H1 (cell line): ENCODE data around the gene TBK1. TPM values are rescaled to one million over a fixed set of nuclear protein-coding genes. Genes with fewer than 3 reads are reported as not detected.
A peak's percentile ranks its signal among the peaks of the same experiment; 100 is the strongest.

Source experiments
- CTCF ChIA-PET: fragments of 300-600 bp; sonication (Branson Sonifier 250); formaldehyde crosslinking; loops from one replicate; lab custom pipeline; 2021; ENCODE audit not compliant: partially characterized antibody; lab: Charles Lee
- POLR2A ChIA-PET: fragments of 300-600 bp; sonication (Branson Sonifier 250); formaldehyde crosslinking; loops from one replicate; lab custom pipeline; 2021; ENCODE audit warnings: inconsistent platforms; ENCODE audit not compliant: partially characterized antibody; lab: Charles Lee
- DNase-seq, 2 experiments: peaks; one replicate each; pipeline versions ENCODE4 v3.0.0 to v3.0.0-alpha.2; 2010 to 2022; ENCODE audit warnings: low spot score in 2 of 2, low read depth in 1 of 2, mixed read lengths in 1 of 2
- FAIRE-seq: peaks from 2 replicates; lab custom pipeline; 2011; peaks lifted over from hg19 to GRCh38; lab: Jason Lieb, UNC
- H2AFZ ChIP-seq: 2 replicates; pipeline ENCODE4 v1.8.1; 2012; ENCODE audit warnings: low read length, inconsistent platforms
- H2AK5ac ChIP-seq: 2 replicates; pipeline ENCODE4 v1.6.1; 2013; ENCODE audit warnings: low read depth, low read length
- H2BK120ac ChIP-seq: replicated peaks from 2 replicates; pipeline ENCODE3; 2013; ENCODE audit warnings: low read depth, low read length, inconsistent platforms
- H2BK12ac ChIP-seq: 2 replicates; pipeline ENCODE4 v1.6.1; 2013; ENCODE audit warnings: low read depth, low read length
- H2BK15ac ChIP-seq: 2 replicates; pipeline ENCODE4 v1.6.1; 2013; ENCODE audit warnings: low read length
- H2BK20ac ChIP-seq: 2 replicates; pipeline ENCODE4 v1.6.1; 2013; ENCODE audit warnings: low read length
- H2BK5ac ChIP-seq: 2 replicates; pipeline ENCODE4 v1.6.1; 2013; ENCODE audit warnings: low read depth, low read length
- H3K14ac ChIP-seq: 2 replicates; pipeline ENCODE4 v1.6.1; 2013; ENCODE audit warnings: inconsistent platforms; ENCODE audit not compliant: insufficient read length
- H3K18ac ChIP-seq: 2 replicates; pipeline ENCODE4 v1.6.1; 2013; ENCODE audit warnings: low read length; ENCODE audit errors: extremely low read depth
- H3K23ac ChIP-seq: 2 replicates; pipeline ENCODE4 v1.6.1; 2013; ENCODE audit warnings: inconsistent platforms; ENCODE audit not compliant: insufficient read length
- H3K23me2 ChIP-seq: 2 replicates; pipeline ENCODE4 v1.6.1; 2013; ENCODE audit warnings: low read depth, low read length
- H3K27ac ChIP-seq: 2 replicates; pipeline ENCODE4 v1.6.1; 2011; ENCODE audit warnings: low read depth, low read length, inconsistent platforms
- H3K27me3 ChIP-seq, 4 experiments: replicated peaks in 1 of 4; 1 replicate in 1 of 4; 2 replicates in 3 of 4; pipeline versions ENCODE4 v1.6.1 to v1.8.1; 2011 to 2013; ENCODE audit warnings: low read length in 3 of 4, mild to moderate bottlenecking in 3 of 4, inconsistent platforms in 2 of 4, mixed read lengths in 2 of 4, moderate library complexity in 1 of 4; ENCODE audit not compliant: control insufficient read depth in 3 of 4, insufficient read depth in 3 of 4; ENCODE audit errors: extremely low read depth in 1 of 4
- H3K36me3 ChIP-seq, 4 experiments: 2 replicates each; pipeline versions ENCODE4 v1.6.1 to v1.8.1; 2011 to 2013; ENCODE audit warnings: mild to moderate bottlenecking in 4 of 4, low read length in 3 of 4, moderate library complexity in 2 of 4, control low read depth in 1 of 4, inconsistent platforms in 1 of 4; ENCODE audit not compliant: insufficient read depth in 4 of 4, control insufficient read depth in 2 of 4
- H3K4ac ChIP-seq: replicated peaks from 2 replicates; pipeline ENCODE3; 2013; ENCODE audit warnings: low read length, low read depth, mixed read lengths, inconsistent platforms; ENCODE audit not compliant: insufficient read length
- H3K4me1 ChIP-seq, 4 experiments: replicated peaks in 1 of 4; 1 replicate in 1 of 4; 2 replicates in 3 of 4; pipeline versions ENCODE4 v1.6.1 to v1.8.1; 2011 to 2013; ENCODE audit warnings: low read length in 3 of 4, inconsistent platforms in 2 of 4, mixed read lengths in 1 of 4; ENCODE audit not compliant: insufficient read depth in 4 of 4, control insufficient read depth in 3 of 4
- H3K4me2 ChIP-seq, 2 experiments: 2 replicates each; pipeline versions ENCODE4 v1.6.1 to v1.8.1; 2011 to 2013; ENCODE audit warnings: low read depth in 2 of 2, low read length in 2 of 2, control low read depth in 1 of 2, inconsistent platforms in 1 of 2, mild to moderate bottlenecking in 1 of 2; ENCODE audit not compliant: insufficient read depth in 1 of 2
- H3K4me3 ChIP-seq, 4 experiments: fragments of 200-600, 300-600 bp in 1 of 4; sonication (generic), shearing (Covaris generic), sonication (Bioruptor Twin) in 1 of 4; 2 replicates each; pipeline versions ENCODE4 v1.5.1 to v1.8.1; 2011 to 2016; ENCODE audit warnings: low read length in 4 of 4, low read depth in 3 of 4, control low read depth in 2 of 4, inconsistent platforms in 2 of 4, mild to moderate bottlenecking in 2 of 4, mixed read lengths in 1 of 4, moderate library complexity in 1 of 4; ENCODE audit not compliant: insufficient read depth in 2 of 4; ENCODE audit errors: extremely low read depth in 1 of 4
- H3K56ac ChIP-seq: replicated peaks from 2 replicates; pipeline ENCODE3; 2013; ENCODE audit warnings: low read depth, mild to moderate bottlenecking, mixed read lengths, low read length, inconsistent platforms; ENCODE audit not compliant: insufficient read length
- H3K79me1 ChIP-seq: 2 replicates; pipeline ENCODE4 v1.6.1; 2013; ENCODE audit warnings: low read depth, low read length, control low read depth
- H3K79me2 ChIP-seq, 2 experiments: 2 replicates each; pipeline versions ENCODE4 v1.6.1 to v1.8.1; 2012 to 2013; ENCODE audit warnings: low read length in 2 of 2, mild to moderate bottlenecking in 2 of 2, inconsistent platforms in 1 of 2; ENCODE audit not compliant: insufficient read depth in 2 of 2, control insufficient read depth in 1 of 2
- H3K9ac ChIP-seq, 4 experiments: replicated peaks in 1 of 4; 1 replicate in 1 of 4; 2 replicates in 3 of 4; pipeline versions ENCODE4 v1.6.1 to v1.8.1; 2011 to 2013; ENCODE audit warnings: low read depth in 3 of 4, low read length in 3 of 4, control low read depth in 2 of 4, mild to moderate bottlenecking in 2 of 4, moderate library complexity in 2 of 4, inconsistent platforms in 1 of 4; ENCODE audit errors: extremely low read depth in 1 of 4
- H3K9me3 ChIP-seq, 2 experiments: 2 replicates each; pipeline versions ENCODE4 v1.6.1 to v1.8.1; 2012 to 2013; ENCODE audit warnings: mild to moderate bottlenecking in 2 of 2, moderate library complexity in 2 of 2, control low read depth in 1 of 2, inconsistent platforms in 1 of 2, low read depth in 1 of 2, low read length in 1 of 2, mixed read lengths in 1 of 2; ENCODE audit not compliant: insufficient read depth in 2 of 2
- H4K20me1 ChIP-seq, 2 experiments: replicated peaks in 1 of 2; 2 replicates each; pipeline versions ENCODE3 to v1.8.1; 2011 to 2013; ENCODE audit warnings: inconsistent platforms in 2 of 2, low read length in 2 of 2, mild to moderate bottlenecking in 1 of 2; ENCODE audit not compliant: insufficient read depth in 2 of 2, control insufficient read depth in 1 of 2
- H4K5ac ChIP-seq: 2 replicates; pipeline ENCODE4 v1.6.1; 2013; ENCODE audit warnings: low read length, low read depth, mixed read lengths, inconsistent platforms; ENCODE audit not compliant: insufficient read length
- H4K8ac ChIP-seq: 2 replicates; pipeline ENCODE4 v1.8.0; 2013; ENCODE audit warnings: mild to moderate bottlenecking, moderate library complexity, low read length, inconsistent platforms; ENCODE audit not compliant: insufficient read depth; ENCODE audit errors: extremely low read depth
- H4K91ac ChIP-seq: replicated peaks from 2 replicates; pipeline ENCODE3; 2013; ENCODE audit warnings: low read length, mixed read lengths, inconsistent platforms; ENCODE audit not compliant: insufficient read length
- CHD2 ChIP-seq: IDR thresholded peaks from 2 replicates; pipeline ENCODE4 v1.6.1; 2012; ENCODE audit warnings: low read length, improper control_type of control experiment
- CTCF ChIP-seq, 3 experiments: IDR thresholded peaks; 1 replicate in 2 of 3; 2 replicates in 1 of 3; pipeline versions ENCODE4 v1.5.1 to v1.6.1; 2011; ENCODE audit warnings: low read length in 3 of 3, mild to moderate bottlenecking in 3 of 3, inconsistent platforms in 2 of 3, low read depth in 1 of 3, moderate library complexity in 1 of 3; ENCODE audit not compliant: insufficient read depth in 1 of 3; ENCODE audit errors: control extremely low read depth in 1 of 3
- FOSL1 ChIP-seq: IDR thresholded peaks from 2 replicates; pipeline ENCODE4 v1.6.1; 2011; ENCODE audit warnings: mild to moderate bottlenecking, low read depth, low read length, moderate library complexity; ENCODE audit not compliant: insufficient read depth
- HDAC2 ChIP-seq, 2 experiments: fragments of 300-600 bp in 1 of 2; sonication (generic) in 1 of 2; IDR thresholded peaks; 2 replicates each; pipeline ENCODE4 v1.6.1; 2011 to 2012; ENCODE audit warnings: low read depth in 2 of 2, low read length in 2 of 2, mild to moderate bottlenecking in 2 of 2, moderate library complexity in 2 of 2, borderline replicate concordance in 1 of 2, inconsistent platforms in 1 of 2
- NRF1 ChIP-seq: IDR thresholded peaks from 2 replicates; pipeline ENCODE4 v1.6.1; 2011; ENCODE audit warnings: mild to moderate bottlenecking, low read depth, low read length, improper control_type of control experiment
- PHF8 ChIP-seq: fragments of 200-600 bp; sonication (generic); conservative IDR thresholded peaks from 2 replicates; pipeline ENCODE4 v1.7.1; 2012; ENCODE audit warnings: low read depth, mild to moderate bottlenecking, inconsistent platforms, low read length, moderate library complexity
- SRF ChIP-seq: IDR thresholded peaks from 2 replicates; pipeline ENCODE4 v1.6.1; 2011; ENCODE audit warnings: mild to moderate bottlenecking, low read depth, low read length, moderate library complexity
- WGBS, 2 experiments: shearing (Covaris generic) in 1 of 2; methylation state at CpG; one replicate each; pipeline versions ENCODE4 v1.1.6 to v1.1.7; 2013 to 2015; ENCODE audit warnings: low lambda C conversion rate in 2 of 2, mixed read lengths in 2 of 2, inconsistent platforms in 1 of 2, low coverage in 1 of 2, missing lambda C conversion rate in 1 of 2; ENCODE audit not compliant: insufficient replicate concordance in 2 of 2, insufficient coverage in 1 of 2, insufficient read length in 1 of 2; ENCODE audit errors: extremely low coverage in 1 of 2, missing lambda C conversion rate in 1 of 2; 5-methylcytosine and 5-hydroxymethylcytosine counted together
- polyA plus RNA-seq, 7 experiments: library from polyadenylated mRNA; depleted of rRNA in 3 of 7; stranded (reverse) in 5 of 7; unstranded in 2 of 7; fragments of >200 nt in 5 of 7; fragments of 200-250 nt in 2 of 7; gene quantifications; 1 replicate in 5 of 7; 2 replicates in 1 of 7; 4 replicates in 1 of 7; pipeline versions ENCODE4 v1.2.1 to v1.2.3, GENCODE V29; 2011 to 2013; ENCODE audit warnings: missing spikeins in 2 of 7, mixed read lengths in 2 of 7
- total RNA-seq: library from RNA; stranded (reverse); fragmentation: NEBNext Ultra II Directional; extraction: Animal tissue kit (Norgen Biotek cat#: 25700); gene quantifications from 2 replicates; pipeline ENCODE4 v1.2.1, GENCODE V29; 2021

TBK1 gene
- total and polyA plus RNA-seq, 2 of the 8 experiments (the other 6 are each of a cell fraction or from before 2014, with no cell fraction given) = 5.3 to 20.4 TPM

GRCh38 chr12:64450057-64450640, 1.8 kb upstream of the TBK1 start:
- peak overlapping the region in 1 of 4 experiments; percentile 91; a peak in 2 of 8 replicates for H3K4me3 ChIP-seq
- no peak overlapping the region for H2BK20ac ChIP-seq
- H2AFZ ChIP-seq = no peak overlapping the region
- no peak overlapping the region for H2BK15ac ChIP-seq
- no peak overlapping the region for H3K4ac ChIP-seq
- H3K4me1 ChIP-seq = peaks cover 0 to 10% (median 3%) of the 10 kb centered on the region in 4 experiments; a peak in 2 of 7 replicates
- H3K79me2 ChIP-seq = peaks cover 3 to 28% of the 10 kb centered on the region in 2 experiments; a peak in 3 of 4 replicates
- no peak overlapping the region for H3K56ac ChIP-seq
- no peaks in the 10 kb centered on the region for H4K20me1 ChIP-seq
- TF ChIP-seq PHF8 (no peak), NRF1 (no peak), FOSL1 (no peak), HDAC2 (IDR thresholded peaks at IDR 0.05; ENCODE audit: borderline replicate concordance in 1 of 2, low read depth in 2 of 2, low read length in 2 of 2) (no peak), CHD2 (no peak), SRF (no peak), CTCF (IDR thresholded peaks at IDR 0.05; ENCODE audit: control extremely low read depth in 1 of 3, insufficient read depth in 1 of 3, low read depth in 1 of 3, low read length in 3 of 3) (no peak)
- H3K9me3 ChIP-seq = no peaks in the 10 kb centered on the region
- H3K9ac ChIP-seq = no peak overlapping the region
- H4K91ac ChIP-seq = no peak overlapping the region
- FAIRE-seq = no peak
- DNase-seq = no peak
- no peaks in the 10 kb centered on the region for H3K27me3 ChIP-seq
- no peak overlapping the region for H3K18ac ChIP-seq
- H3K27ac ChIP-seq = no peak overlapping the region
- ChIA-PET POLR2A (interaction anchor here (0.5 to 2.5 kb wide), 21 partner anchors 8 to 289 kb away, joined by 3 to 21 read pairs (median 5); partner anchors contain the start of gene RASSF3), CTCF (interaction anchor here (0.6 to 1.4 kb wide), 4 partner anchors 19 to 248 kb away, joined by 3 to 4 read pairs (median 4); no protein-coding TSS in a partner anchor)
- 80% methylated on average over 2 of the region's 2 CpGs; no CpG with 5 or more reads in 1 of the 2 experiments for WGBS, 2 experiments
- no peak overlapping the region for H3K23ac ChIP-seq
- H4K5ac ChIP-seq = no peak overlapping the region
- no peak overlapping the region for H3K14ac ChIP-seq
- no peak overlapping the region for H4K8ac ChIP-seq
- no peak overlapping the region for H2BK5ac ChIP-seq
- peak overlapping the region in 1 of 2 experiments; percentile 88; a peak in 2 of 4 replicates for H3K4me2 ChIP-seq
- no peaks in the 10 kb centered on the region for H3K79me1 ChIP-seq
- peaks cover 4% of the 10 kb centered on the region; the same call in 1 of the 2 replicates for H3K23me2 ChIP-seq
- H3K36me3 ChIP-seq = peaks cover 9 to 33% (median 21%) of the 10 kb centered on the region in 4 experiments
- H2AK5ac ChIP-seq = no peak overlapping the region
- no peak overlapping the region for H2BK120ac ChIP-seq
- no peak overlapping the region for H2BK12ac ChIP-seq
